GM18951 (cell line): ENCODE data around the gene PRKG1.
"Not testable (repeated sequence)": the region's sequence is repeated elsewhere in the genome, so short reads cannot be mapped to it uniquely, and the experiment has no call there.

Experiments used
- POLR2A ChIP-seq: IDR thresholded peaks from 4 replicates; pipeline ENCODE4 v1.6.1; 2011; ENCODE audit warnings: mild to moderate bottlenecking; ENCODE audit not compliant: insufficient read length, insufficient read depth; ENCODE audit errors: extremely low read depth
- in situ Hi-C: fragments of 300-500 bp; cut with MboI; formaldehyde crosslinking; loops from one replicate; pipeline ENCODE4 v1.12.0; 2022; ENCODE audit warnings: low sequenced_read_pairs, mixed read lengths, inconsistent platforms; ENCODE audit not compliant: unreplicated experiment

The PRKG1 gene

GRCh38 chr10:51547941-51548340, 473.7 kb downstream of the PRKG1 start:
- TF ChIP-seq POLR2A = no peak
- in situ Hi-C loops = no loop called here

- in situ Hi-C loops = no loop called here
- TF ChIP-seq POLR2A = no peak
These were observed 478.6 kb downstream of the PRKG1 start for GRCh38 chr10:51552879-51553278.

GRCh38 chr10:51564896-51565510, 490.7 kb downstream of the PRKG1 start:
- in situ Hi-C loops = no loop called here
- TF ChIP-seq POLR2A = no peak

- TF ChIP-seq POLR2A = no peak
- in situ Hi-C loops = no loop called here
These were observed 493.0 kb downstream of the PRKG1 start for GRCh38 chr10:51567271-51567670.

GRCh38 chr10:51569467-51569866, 495.2 kb downstream of the PRKG1 start:
- in situ Hi-C loops = no loop called here
- TF ChIP-seq POLR2A = no peak

GRCh38 chr10:51574248-51575048, 500.2 kb downstream of the PRKG1 start:
- no peak for TF ChIP-seq POLR2A
- in situ Hi-C loops = no loop called here

GRCh38 chr10:51581196-51581595, 506.9 kb downstream of the PRKG1 start:
- in situ Hi-C loops = not testable (repeated sequence)

GRCh38 chr10:51583976-51584375, 509.7 kb downstream of the PRKG1 start:
- TF ChIP-seq POLR2A = no peak
- in situ Hi-C loops = no loop called here

GRCh38 chr10:51585742-51586141, 511.5 kb downstream of the PRKG1 start:
- TF ChIP-seq POLR2A = no peak
- in situ Hi-C loops = no loop called here

- TF ChIP-seq POLR2A = no peak
- in situ Hi-C loops = no loop called here
These were observed 514.7 kb downstream of the PRKG1 start for GRCh38 chr10:51588984-51589383.

GRCh38 chr10:51590818-51591217, 516.5 kb downstream of the PRKG1 start:
- in situ Hi-C loops = no loop called here
- no peak for TF ChIP-seq POLR2A

GRCh38 chr10:51596695-51597094, 522.4 kb downstream of the PRKG1 start:
- in situ Hi-C loops = no loop called here
- no peak for TF ChIP-seq POLR2A

- in situ Hi-C loops = no loop called here
- no peak for TF ChIP-seq POLR2A
These were observed 525.4 kb downstream of the PRKG1 start for GRCh38 chr10:51599647-51600046.

- no peak for TF ChIP-seq POLR2A
- in situ Hi-C loops = no loop called here
These were observed 528.0 kb downstream of the PRKG1 start for GRCh38 chr10:51602326-51602725.

- in situ Hi-C loops = no loop called here
- TF ChIP-seq POLR2A = no peak
These were observed 530.3 kb downstream of the PRKG1 start for GRCh38 chr10:51604579-51604978.
